ENCODE data around the gene MEP1A.
"Not testable (repeated sequence)": the region's sequence is repeated elsewhere in the genome, so short reads cannot be mapped to it uniquely, and the experiment has no call there.

Gene MEP1A, protein sequence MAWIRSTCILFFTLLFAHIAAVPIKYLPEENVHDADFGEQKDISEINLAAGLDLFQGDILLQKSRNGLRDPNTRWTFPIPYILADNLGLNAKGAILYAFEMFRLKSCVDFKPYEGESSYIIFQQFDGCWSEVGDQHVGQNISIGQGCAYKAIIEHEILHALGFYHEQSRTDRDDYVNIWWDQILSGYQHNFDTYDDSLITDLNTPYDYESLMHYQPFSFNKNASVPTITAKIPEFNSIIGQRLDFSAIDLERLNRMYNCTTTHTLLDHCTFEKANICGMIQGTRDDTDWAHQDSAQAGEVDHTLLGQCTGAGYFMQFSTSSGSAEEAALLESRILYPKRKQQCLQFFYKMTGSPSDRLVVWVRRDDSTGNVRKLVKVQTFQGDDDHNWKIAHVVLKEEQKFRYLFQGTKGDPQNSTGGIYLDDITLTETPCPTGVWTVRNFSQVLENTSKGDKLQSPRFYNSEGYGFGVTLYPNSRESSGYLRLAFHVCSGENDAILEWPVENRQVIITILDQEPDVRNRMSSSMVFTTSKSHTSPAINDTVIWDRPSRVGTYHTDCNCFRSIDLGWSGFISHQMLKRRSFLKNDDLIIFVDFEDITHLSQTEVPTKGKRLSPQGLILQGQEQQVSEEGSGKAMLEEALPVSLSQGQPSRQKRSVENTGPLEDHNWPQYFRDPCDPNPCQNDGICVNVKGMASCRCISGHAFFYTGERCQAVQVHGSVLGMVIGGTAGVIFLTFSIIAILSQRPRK

DNA sequence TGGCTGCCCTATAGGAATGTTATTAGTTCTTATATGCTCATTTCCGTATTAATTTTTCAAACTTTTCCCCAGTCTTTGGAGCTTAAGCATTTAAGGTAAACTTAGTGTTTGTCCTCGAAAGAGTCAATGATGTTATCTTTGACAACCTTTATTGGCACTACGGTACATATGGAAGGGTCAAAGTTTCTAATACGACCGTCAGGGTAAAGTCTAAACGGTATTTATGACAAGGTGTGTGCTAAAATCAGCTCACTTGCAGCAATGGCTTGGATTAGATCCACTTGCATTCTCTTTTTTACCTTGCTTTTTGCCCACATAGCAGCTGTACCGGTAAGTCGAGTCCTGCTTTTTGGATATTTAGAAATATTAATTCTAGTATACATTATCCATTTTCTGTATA, at the start of gene MEP1A:
Gene MEP1A, plus strand, starts transcription at position 252 of the 400 bp plus-strand sequence. Its CDS starts 10 bp downstream, at position 262.
- DNase-seq: no peak

DNA sequence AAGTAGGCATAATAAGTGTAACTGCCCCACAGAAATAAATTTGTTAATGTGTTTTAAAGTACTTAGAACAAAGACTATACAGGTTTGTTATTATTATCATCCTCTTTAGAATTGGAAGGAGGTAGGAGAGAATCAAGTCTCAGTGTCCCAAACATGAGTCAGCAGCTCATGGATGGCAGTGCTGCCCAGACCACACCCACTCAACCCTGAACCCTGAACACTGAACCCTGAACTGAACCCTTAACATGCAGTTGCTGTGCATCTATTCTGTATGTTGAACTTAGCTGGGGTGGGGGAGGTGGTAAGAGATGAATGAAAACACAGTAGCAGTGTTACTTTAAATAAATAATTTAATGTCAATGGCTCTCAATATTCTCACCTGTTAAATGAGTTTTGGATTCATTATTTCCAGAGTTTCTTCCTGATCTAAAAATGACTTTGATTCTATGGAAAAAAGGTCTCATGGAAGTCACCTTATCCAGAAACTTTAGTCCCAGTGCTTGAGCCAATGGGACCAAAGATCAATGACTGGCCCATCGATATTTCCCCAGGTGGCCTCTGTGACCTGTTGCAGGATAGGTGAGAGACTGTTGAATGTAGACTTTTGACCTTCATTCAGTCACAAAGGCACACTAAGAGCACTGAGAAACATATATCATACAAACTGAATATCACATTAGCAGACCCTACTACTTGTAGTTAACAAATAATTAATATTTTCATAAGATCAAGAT, 49.6 kb upstream of the MEP1A start:
- no peak for DNase-seq

DNA sequence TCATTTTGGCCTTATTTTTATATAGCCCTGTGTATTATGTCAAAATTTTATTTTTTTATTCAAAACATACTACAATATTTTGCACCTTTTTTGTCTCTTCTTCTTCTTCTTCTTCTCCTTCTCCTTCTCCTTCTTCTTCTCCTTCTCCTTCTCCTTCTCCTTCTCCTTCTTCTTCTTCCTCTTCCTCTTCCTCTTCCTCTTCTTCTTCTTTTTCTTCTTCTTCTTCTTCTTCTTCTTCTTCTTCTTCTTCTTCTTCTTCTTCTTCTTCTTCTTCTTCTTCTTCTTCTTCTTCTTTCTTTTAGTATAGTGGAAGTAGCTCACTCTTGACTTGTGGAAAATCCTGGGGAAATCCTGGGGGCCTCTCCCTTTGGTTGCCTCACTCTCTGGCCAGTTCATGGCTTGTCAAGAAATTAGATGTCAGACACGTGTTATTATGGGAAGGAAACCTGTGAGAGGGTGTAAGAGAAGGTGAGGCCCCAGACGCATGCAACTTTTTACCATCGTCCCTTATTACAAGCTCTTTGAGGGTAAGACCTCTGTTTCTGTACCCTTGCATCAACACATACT, 48.9 kb upstream of the MEP1A start:
- not testable (repeated sequence) for DNase-seq

DNA sequence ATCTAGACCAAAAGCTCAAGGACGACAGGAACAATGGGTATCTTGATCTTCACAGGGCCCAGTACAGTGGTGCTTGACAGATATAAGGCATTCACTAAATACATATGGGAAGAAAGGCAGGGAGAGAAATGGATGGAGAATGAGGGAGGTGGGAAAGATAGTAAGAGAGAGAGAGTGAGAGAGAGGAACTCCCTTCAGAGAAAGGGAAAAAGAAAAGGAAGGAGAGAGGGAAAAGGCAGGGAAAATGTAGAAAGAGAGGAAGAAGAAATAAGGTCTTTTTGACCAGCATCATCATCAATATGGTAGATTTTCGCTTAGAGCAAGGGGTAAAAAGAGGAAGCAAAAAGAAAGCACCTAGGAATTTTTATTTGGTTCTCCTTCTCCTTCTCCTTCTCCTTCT, 47.2 kb upstream of the MEP1A start:
- DNase-seq: no peak

DNA sequence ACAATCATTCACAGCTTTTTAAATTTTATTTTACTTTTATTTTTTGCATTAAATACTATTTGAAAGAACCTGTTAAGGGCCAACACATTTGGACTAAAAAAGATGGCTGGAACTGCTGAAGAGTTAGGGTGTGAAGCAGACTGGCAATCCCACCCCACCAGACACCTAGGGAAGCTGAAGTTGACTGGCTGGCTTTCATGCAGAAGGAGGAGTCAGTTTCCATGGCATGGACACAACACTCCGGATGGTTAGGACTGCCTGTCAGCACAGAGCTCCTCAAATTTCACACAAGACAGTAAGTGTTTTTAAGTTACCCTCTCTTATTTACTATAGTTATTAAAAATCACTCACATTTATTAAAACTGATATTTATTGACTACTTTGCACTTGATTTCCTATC, 46.5 kb upstream of the MEP1A start, which contains the start of gene ANKRD66:
Gene ANKRD66, plus strand, starts transcription at position 238 of the 400 bp plus-strand sequence. CDS start 5,016 bp downstream, outside the sequence.
- no peak for DNase-seq

DNA sequence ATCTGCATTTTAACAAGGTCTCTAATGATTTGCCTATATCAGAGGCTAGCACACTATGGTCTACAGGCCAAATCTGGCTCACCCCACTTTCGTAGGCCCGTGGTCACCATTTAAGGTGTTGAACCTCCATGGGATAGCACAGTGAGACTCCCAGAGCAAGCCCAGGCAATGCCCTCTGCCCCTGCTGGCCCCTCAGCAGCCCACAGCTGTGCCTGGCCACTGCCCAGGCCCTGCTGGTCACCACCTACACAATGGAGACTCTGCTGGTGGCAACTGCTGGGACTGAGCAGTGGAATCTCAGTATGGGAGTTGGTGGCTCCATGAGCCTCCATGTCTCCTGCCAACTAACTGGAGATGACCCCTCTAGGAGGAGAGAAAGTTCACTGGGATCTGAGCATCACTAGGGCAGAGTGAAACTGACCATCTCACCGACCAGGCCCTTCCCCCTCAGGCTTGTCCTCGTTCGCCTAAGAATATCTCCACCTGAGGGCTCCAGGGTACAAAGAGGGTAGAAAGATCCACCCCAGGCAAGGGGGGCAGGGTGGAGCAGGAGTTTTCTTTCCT, 44.2 kb upstream of the MEP1A start:
- DNase-seq: no peak

DNA sequence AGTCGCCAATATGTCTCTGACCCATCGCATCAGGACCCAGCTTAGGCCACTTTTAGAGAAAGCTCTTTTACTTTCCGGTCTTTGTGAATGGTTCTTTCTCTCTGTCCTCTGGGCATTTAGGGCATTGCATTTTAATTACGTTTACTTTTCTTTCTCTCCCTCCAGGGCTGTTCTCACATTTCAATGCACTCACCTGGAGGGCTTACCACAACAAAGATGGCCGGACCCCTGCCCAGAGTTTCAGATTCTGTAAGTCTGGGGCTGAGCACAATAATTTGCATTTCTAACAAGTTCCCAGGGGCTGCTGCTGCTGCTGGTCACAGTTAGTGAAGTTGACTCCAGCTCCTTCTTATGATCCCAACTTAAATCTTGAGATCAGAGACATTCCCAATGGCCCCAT, 43.5 kb upstream of the MEP1A start:
- no peak for DNase-seq

DNA sequence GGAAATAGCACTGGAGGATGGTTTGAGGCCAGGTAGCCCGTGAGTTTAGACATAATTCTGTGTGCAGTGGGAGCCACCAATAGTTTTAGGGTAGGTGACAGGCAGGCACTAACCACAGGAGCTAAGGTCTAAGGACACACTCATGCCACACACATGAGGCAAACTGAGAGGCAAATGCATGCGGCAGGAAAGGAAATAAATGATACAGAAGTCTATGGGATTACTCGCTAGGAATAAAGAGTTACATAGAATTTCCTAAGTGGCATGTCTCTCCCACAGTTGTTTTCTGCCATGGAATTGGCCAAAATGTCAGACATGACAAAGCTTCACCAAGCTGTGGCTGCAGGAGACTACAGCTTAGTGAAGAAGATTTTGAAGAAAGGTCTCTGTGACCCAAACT, 41.5 kb upstream of the MEP1A start:
- DNase-seq: no peak

DNA sequence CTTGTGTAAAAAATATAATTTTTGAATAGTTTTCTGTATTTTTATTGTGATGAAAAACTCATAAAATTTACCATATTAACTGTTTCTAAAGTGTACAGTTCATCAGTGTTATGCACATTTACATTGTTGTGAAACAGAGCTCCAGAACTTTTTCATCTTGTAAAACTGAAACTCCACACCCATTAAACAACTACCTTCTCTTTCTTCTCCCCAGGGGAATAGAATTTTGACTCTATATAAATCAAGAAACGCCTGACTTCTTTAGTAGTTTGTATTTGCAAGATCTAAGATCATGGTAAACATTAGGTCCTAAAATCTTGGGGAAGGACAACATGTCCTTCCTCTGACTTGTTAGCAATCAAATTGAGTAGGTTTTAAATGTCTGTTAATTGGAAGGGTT, 37.3 kb upstream of the MEP1A start:
- DNase-seq: no peak

DNA sequence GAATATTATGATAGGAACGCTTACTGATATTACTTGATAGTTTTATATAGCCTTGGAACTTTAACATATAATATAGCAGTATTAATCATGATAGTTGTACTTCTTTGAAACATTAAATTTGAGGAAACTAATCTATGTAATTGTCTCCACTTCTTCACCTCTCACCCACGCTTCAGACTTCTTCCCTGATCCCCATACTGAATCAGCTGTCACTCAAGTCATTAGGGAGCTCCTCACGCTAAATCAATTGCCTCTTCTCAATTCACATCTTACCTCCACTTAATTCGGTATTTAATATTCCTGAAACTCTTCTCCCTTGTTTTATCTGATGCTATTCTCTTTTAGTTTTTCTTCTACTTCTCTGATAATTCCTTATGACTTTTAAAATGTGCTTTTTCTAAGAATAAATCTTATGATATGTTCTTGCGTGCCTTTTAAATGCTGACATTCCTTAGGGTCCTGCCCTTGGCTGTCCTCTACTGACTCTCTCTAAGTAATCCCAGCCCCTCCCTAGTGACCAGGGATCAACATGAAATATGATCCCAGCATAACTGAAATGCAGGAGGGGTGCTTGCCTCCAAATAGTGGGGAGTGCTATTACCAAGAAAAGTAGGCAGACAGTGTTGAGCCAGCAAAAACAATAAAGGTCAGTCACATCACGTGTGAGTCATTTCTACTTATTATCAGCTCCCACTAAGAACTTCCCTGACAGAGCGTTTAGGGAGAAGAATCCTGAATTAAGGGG, 36.5 kb upstream of the MEP1A start:
- no peak for DNase-seq

DNA sequence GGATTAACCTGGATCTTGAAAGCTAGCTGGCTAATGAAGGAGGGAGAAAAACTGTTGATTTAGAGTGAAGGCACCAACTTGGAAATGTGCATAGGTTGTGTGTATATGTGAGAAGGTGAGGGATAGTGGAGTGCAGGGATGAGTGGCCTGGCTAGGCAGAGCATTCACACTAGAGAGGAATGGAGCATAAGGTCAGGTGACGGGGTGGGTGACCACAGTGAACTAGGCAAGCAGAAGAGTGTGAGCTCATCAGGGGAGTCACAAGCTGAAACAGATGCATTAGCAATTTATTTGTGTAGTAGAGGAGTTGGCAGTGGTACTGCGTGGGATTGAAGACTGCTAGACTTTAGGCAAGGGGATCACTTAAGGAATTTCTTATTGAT, 36.0 kb upstream of the MEP1A start:
- no peak for DNase-seq

DNA sequence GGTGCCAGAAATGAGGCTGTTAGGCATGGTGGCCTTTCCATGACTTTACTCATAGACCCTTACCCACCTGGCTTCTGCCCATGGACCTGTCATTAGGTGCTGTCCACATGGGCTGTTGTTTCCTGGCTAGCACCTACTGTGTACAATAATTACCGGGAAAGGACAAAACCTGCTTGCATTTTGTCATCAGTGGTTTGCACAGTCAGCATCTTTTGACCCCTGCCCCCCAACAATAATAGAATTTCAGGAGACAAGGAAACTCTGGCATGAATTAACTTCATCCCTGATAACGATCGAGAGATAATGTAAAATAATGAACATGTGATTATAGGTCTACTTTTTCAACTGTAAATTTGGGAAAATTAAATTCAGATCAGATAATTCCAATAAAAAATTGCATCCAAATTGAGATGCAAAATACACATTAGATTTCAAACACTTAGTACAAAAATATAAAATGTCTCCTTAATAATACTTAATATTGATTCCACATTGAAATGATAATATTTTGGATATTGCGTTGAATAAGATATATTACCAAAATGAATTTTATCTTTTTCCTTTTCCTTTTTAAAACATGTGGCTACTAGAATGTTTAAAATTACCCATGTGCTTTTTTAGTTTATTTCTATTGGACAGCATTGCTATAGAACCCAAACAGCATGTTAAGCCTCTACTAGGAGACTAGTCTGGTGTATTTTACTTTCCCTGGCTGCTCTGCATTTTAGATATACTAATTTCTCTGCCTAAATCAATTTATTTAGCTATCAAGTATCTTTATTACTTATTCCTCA, 34.0 kb upstream of the MEP1A start:
- no peak for DNase-seq

DNA sequence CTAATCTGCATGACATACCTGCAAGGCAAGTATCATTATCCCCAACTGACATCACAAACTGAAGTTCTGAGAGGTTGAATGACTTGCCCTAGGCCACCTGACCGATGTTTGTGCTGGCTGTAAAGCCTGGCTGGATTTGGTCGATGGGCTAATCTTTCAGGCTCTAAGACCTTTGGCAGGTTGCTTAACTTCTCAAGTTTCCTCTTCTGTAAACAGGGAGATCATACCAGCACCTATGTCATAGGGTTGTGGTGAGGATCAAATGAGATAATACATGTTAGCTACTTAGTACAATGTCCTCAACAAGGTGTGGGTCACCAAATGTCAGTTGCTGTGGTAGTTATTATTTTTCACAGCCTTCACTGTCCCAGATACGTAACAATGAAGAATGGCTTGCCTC, 32.3 kb upstream of the MEP1A start:
- no peak for DNase-seq

DNA sequence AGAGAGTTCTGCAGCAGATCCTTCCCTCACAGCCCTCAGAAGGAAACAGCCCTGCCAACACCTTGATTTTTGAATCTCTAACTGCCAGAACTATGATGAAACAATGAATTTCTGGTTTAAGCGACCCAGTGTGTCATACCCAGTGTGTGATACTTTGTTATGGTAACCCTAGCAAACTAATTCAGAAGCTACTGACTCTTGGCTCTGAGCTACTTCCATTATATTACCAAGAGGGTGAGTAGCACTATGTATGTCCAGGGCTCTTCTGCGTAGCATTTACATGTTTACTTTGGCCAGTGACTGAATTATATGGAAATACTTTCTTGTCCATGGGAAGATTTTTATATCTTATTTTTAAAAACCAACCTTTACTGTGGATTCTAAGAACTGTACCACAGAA, 29.7 kb upstream of the MEP1A start:
- DNase-seq: no peak

DNA sequence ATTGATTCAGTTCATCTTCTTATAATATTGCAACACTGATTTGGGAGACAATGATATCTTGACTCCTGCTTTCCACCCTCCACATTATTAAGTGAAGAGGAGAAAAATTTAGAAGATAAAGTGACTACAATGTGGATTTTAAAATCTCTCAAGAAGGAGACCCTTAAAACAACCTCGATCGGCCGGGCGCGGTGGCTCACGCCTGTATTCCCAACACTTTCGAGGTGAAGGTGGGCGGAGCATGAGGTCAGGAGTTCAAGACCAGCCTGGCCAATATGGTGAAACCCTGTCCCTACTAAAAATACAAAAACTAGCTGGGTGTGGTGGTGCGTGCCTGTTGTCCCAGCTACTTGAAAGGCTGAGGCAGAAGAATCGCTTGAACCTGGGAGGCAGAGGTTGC, 28.9 kb upstream of the MEP1A start:
- not testable (repeated sequence) for DNase-seq

DNA sequence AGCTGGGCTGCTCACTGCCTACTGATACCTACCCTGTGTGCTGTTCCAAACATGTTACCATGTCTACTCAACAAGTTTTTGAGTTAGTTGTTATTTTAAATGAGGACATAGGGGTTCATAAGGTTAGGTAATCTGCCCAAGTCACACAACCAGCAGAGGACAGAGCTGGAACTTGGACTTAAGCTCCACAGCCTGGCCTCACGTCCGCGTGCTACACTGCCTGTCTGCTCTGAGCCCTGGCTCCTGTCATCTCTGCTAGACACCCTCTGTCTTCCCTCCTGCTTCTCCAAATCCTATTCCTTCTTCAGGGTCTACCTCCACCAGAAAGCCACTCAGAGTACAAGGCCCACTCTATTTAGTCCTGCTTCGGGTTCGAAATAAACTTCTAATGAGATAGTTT, 28.2 kb upstream of the MEP1A start:
- DNase-seq: no peak

DNA sequence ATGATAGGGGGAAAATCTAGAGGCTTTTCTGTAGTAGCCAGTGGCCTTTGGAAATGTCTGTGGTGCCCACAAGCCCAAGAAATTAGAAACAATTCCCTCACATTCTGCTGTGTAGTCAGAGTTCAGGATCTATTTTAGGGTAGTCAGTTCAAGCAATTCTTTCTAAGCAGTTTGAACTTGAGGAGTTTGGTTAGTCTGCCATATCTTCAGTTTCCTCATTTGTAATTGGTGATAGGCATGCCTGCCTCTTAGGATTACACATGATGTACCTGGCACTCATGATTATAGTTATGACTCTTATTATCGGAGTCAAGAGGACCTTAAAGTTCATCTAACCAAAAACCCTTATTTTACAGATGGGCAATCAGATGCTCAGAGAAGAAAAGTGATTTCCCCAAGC, 21.2 kb upstream of the MEP1A start:
- DNase-seq: no peak

DNA sequence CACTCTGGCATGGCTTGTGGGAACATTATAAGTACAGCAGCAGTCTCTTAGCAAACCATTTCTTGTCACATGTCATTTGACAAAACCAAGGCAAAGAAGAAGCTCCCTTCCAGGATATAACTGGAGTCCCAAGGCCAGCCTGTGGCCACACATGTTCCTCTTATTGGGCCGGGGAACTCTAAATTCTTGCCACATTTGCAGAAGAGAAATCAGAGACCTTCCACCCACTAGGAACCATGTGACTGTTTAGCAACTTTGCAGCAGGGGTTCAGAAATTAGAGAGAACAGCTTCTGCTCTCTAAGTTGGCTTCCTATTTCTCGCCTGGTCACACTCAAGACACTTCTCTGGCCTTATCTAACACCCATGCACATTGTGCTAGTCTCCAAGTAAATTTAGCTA, 20.4 kb upstream of the MEP1A start:
- no peak for DNase-seq

DNA sequence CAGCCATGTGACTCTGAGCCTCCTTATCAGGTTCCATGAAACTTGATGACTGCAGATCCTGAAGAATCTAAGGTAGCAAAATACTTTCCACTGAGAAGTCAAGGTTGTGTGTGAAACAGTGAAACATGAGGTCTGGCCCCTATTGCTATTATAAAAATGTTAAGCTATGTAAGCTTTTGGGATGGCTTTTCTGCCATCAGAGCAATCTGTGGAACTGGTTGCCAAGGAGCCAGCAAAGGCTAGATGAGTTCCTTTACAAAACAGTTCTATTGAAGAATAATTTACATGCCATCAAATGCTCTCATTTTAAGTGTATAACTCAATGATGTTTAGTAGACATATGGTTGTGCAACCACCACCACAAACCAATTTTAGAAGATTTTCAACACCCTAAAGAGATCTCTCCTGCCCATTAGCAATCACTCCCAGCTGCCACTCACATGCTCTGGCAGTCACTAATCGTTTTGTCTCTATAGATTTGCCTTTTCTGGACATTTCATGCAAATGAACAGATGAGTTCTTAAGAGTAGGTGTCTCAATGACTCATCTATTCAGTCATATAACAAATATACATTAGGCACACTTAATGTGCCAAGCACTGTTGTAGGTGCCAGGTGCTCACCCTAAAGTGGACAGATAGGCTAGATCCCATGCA, 19.9 kb upstream of the MEP1A start:
- no peak for DNase-seq

DNA sequence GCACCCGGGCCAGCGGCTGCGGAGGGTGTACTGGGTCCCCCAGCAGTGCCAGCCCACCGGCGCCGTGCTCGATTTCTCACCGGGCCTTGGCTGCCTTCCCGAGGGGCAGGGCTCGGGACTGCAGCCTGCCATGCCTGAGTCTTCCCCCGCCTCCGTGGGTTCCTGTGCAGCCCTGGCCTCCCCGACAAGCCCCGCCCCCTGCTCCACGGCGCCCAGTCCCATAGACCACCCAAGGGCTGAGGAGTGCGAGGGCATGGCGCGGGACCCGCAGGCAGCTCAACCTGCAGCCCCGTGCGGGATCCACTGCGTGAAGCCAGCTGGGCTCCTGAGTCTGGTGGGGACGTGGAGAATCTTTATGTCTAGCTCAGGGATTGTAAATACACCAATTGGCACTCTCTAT, 18.5 kb upstream of the MEP1A start:
- DNase-seq: not testable (repeated sequence)
